ENCODE measurements around the gene TICAM2.

TICAM2 gene

DNA sequence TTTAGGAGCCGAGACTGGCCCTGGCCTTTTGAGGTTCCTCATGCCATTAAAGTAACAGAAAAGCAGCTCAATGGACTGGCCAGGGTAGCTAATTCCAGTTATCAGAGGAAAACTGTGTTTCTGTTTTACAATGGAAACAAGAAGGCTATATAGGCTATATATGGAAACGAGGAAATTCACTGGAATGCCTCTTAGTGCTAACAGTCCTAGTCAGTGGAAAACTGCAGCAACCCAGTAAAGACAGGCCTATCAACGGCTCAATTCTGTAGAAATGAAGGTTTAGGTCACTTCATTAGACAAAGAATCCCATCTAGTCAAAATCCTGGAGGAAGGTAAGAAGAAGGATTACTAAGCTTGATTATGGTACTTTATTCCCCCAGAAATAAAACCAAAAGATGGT, 3.2 kb upstream of the TICAM2 start:
- no peak for DNase-seq

DNA sequence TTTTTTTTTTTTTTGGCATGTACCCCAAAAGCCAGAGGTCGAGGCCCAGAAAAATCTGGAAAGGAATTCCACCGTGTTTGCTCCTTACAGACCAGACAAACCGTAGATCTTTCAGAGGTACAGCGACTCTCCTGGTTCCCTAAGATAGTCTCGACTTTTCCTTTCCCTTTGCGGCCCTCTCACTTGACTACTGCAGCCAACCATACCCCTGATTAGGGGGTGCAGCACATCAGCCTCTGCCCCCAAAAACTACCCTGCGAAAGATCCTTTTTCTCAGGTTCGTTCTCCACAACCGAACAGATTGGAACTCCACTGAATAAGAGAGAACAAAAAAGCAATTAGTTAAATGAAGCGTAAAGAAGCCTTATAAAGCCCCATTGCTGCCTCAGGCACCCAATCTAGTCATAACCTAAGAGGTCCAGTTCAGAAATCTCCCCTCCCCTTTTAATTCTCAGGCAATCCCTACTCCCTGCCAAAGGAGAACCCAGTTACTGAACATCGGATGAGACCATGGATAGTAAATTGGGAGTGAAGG, 379 bp upstream of the TICAM2 start:
- DNase-seq = no peak

DNA sequence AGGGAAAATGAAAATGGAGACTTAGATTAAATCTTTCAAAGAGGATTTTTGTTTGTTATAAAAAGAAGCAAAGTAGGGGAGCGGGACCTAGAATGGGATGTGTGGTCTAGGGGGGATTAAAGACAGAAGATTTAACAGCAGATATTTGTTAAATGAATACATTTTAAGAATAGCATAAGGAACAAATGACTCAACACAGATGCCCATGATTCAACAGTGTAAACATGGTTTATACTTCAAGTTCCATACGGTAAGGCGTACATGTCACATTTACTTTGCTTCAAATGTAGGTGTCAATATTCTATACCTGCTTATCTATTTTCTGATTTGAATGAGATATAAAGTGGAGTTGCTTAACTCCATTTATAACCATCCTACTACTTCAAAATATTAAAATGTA, 1.5 kb downstream of the TICAM2 start:
- no peak for DNase-seq

DNA sequence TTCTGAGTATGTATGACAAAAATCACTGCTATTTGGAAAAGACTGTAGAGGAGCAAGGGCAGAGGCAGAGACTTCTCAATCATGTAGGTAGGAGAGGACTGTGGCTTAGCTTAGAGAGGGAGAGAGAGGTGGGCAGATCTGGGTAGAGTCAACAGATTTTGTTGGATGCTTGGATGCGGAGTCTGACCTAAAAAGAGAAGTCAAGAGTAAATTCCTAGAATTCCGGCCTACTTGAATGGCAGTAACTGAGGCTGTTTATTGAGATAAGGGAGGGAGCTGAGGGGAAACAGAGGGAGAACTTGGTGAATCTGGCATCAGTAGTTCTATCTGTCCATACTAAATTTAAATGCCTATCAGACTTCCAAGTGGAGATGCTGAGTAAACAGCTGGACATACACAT, 2.4 kb downstream of the TICAM2 start:
- no peak for DNase-seq

DNA sequence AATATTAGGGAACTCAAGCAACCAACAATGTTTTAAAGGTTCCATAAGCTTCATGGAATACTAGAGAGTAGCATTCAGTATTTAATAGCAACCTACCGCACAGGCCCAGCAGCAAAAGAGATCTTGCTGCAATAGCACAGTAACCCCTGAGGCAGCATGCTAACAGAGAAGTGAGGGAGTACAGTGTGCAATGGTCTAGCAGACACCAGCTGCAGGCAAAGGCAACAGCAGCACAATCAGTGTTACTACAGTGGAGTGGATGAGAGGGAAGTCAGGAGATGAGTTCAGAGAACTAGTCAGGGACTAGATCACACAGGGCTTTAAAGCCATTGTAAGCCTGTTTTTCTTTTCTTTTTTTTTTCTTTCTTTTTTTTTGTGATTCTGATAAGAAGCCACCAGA, 2.8 kb downstream of the TICAM2 start:
- no peak for DNase-seq

DNA sequence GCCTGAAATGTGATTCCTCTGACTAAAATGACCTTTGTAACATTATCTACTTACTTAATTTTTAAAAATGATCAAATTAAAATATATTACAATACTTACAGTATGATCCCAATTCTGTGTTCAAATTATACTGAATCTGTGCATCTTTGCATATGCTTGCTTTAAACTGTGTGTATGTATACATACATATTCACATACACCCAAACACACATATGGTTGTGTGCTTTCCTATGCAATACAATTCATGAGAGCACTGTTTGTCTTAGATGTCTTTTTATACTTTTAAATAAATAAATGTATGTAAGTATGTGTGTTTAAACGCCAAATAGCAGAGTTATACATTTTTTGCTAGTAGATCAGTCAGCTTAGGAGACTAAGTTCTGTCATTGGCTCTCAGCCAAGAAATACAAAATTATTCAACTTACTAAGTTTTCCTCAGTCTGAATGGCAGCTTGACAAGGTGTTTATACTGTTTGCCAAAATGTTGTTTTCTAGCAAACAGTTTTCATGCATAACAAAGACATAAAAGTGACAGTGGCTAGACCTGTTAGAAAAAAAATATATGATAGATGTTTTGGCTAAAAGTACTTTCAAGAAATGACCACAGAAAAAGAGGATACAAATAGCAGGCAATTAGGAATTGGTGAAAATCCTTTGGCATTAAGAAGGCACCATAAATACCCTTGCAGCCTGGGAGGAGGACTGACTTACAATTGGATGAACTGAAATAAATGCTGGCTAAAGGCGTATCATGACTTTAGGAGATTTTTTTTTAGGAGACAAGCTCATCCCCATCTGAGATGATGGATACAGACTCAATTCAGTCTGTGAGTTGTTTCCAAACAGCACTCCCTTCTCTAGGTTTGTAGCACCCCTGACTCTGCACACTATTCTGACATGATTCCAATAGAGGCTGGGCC, 7.9 kb downstream of the TICAM2 start:
- DNase-seq = no peak

DNA sequence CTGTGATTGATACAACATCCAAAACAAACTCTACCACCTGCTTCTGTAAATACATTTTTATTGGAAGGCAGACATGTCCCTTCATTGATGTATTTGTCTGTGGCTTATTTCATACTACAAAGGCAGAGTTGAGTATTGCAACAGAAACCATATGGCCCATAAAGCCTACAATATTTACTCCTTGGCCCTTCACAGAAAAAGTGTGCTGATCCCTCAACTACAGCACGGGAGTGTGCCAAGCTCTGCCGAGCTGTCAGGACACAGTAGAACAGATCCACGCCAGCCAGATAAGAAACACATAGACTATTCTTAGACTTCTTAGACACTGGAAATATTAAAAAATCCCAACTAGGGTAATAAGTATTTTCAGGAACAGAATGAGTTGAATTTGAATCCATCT, 13.2 kb downstream of the TICAM2 start:
- DNase-seq = no peak

DNA sequence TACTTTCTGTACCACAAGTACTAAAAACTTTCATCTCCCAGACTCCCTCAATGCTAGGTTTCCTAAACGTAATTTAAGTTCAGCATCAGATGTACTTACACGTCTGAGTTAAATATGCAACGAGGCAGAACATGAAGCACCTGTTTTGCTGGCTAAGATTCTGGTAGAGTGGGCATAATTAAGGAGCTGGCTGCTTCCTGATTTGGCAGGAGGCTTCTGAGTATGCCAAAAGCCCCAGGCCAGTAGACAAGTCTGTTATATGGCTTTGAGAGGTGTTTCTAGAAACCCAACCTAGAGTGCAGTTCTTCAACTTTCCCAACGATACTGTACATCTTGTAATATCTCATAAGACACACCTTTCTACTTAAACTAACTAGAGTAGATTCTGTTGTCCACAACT, 13.6 kb downstream of the TICAM2 start:
- no peak for DNase-seq

DNA sequence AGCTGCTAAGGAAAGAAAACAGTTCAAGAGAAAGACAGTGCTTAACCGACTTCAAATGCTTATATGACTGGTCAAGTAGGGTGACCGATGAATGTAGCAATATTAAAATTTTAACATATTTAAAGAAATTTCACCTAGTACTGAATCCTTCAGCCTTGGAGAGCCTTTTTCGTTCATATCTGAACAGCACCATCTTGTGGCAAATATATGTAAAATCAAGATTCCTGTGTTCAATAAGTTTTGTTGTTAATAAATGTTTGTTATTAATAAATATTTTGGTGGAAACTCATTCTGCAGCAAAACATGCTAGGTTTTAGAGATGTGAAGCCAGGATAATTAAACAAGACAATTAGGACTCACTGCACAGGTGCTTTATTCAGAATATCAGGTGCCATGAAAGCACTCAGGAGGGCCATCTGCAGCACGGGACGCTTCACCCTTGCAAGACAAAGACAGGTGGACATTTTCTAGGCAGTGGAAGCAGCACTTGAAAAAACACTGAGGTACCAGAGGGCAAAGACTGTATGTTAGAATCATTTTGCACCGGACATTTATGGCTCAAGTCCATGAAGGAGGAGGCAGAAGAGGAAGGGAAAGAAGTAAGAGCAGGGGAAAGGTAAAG, 15.6 kb downstream of the TICAM2 start:
- DNase-seq = no peak

DNA sequence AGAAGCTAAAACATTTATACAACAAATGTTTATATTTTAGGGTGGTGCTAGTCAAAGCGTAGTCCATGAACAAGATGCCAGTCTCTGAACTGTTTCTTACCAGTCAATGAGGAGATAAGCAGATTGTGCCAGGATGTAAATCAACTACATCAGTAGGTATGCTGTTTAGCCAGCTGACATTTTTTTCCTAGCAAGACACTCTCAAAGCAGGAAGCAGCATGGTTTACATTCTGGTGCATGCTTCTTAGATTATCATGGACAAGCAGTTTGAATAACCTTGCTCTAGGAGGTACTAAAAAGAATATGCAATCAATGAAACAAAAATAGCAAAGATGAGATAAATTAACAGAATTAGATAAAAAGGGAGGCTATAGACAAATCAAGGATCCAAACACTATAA, 17.0 kb downstream of the TICAM2 start:
- DNase-seq = no peak

DNA sequence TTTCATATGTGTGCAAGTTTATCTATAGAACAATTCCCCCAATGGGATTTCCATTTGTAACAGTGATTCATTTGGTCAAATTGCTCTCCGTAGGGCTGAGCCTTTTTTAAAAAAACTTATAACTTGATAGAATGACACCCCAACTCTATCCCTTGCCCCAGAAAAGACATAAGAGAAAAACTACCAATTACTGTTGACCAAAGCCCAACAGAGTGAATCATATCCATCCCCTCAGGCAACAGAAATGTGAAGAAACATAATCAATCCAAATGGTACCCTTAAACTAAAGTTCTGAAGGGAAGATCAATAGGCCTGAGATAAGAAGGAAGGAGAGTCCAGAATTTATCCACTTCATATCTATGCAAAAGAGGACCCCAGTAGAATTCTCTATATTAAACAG, 17.8 kb downstream of the TICAM2 start:
- no peak for DNase-seq

DNA sequence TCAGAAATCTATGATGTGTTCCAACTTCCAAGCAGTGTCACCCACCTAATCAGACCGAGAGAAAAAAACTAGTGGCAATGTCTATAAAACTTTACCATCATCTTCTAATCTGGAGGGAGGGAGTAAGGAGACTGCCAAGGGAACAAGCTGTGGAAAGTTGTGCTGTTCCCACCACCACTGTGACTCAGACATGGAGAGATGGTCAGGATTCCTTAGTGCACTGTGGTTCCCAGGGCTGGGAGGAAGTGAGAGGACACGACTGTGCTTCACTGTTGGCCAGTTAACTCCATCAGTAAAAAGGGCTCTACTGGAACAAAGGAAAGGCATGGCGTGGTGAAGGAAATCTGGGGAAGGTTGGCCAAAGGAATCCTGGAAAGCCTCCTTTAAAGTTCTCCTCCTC, 18.8 kb downstream of the TICAM2 start:
- DNase-seq = no peak

DNA sequence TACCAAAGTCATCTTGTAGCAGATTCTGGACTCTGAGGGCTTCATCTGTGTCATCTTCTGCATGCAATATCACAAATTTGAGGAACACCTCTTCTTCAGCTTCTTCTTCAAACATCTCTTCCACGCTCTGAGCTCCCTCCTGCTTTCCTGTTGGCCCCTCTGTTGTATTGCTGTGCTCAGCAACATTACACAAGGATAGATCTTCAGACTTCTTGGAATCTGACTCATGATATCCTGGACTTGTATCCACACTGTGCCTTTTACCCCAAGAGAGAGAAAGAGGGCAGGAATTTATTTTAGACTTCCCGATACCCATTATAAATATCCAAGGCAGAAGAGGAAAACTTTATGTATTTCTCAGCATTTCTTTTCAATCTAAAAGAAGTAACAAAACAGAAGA, 21.3 kb downstream of the TICAM2 start:
- no peak for DNase-seq

DNA sequence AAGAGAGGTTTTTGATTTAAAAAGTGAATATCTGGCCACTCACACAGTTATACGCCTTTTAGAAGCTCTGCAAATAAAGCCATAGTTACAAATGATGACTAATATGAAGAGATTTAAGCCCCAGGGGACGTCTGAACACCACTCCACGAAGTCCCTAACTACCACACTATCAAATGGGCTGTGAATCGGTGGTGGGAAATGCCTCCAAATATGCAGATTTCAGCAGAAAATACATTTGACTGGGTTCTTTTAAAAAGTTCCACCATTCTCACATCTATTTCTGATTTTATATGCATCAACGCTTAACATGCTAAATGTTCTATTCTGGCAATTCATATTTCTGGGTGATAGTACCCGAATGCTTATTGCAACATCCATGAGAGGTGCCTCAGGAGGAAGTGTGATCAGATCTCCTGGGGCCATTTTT, 22.5 kb downstream of the TICAM2 start:
- no peak for DNase-seq

DNA sequence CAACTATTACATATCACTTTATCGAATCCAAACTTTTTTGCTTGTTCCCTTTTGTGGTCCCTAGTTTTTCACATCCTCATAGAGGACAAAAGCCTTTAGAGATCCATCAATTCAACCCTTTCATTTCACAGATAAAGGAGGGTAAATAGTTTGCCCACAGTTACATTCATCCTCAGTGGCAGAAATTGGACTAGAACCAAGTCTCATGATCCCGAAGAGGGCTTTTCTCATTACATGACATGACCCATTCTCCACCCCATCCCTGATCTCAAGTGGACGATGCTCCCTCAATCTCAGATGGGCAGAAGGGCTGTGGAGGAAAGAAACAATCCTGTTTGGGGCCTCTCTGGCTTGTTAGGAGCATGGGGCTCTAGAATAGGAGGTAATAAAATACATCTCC, 23.1 kb downstream of the TICAM2 start:
- no peak for DNase-seq

DNA sequence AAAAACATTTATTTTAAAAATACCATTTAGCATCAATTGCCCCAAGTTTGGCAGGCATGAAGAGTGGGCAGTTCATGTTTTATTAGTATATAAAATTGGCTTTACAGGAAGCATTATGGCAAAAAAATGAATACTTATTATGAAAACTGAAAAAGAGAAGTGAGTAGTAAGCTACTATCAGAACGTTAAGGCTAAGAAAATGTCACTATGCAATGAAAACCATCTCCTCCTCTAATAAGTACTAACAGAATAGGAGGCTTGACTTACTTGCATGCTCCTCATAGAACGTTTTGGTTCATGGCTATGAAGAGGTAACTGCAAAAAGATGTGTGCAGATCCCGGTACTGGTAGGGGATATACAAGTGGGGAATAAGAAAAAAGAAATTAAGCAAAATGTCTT, 23.6 kb downstream of the TICAM2 start:
- DNase-seq = no peak

DNA sequence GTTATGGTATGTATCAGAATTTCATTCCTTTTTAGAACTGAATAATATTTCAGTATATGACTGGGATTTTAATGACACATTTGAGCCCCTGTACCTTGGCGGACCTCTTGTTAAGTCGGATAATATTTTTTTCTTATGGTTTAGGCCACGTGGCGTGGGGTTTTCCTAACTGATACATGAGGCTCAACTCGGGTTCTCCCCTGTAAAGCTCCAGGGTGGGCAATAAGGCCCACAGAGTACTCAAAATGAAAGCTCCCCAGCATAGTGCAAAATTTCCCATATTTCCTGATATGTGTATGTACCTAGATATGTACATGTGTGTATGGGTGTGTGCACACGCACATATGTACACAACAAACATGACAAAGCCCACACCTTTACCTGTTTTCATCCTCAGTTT, 24.5 kb downstream of the TICAM2 start:
- DNase-seq = no peak

DNA sequence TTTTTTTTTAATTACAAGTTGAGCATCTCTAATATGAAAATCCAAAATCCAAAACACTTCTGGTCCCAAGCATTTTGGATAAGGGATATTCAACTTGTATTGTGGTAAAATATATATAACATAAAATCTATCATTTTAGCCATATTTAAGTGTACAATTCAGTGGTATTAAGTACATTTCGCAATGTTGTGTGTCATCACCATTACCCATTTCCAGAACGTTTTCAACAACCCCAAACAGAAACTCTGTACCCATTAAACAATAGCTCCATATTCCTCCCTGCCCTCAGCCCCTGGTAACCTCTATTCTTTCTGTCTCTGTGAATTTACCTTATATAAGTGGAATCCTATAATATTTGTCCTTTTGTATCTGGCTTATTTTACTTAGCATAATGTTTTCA, 24.9 kb downstream of the TICAM2 start:
- no peak for DNase-seq

DNA sequence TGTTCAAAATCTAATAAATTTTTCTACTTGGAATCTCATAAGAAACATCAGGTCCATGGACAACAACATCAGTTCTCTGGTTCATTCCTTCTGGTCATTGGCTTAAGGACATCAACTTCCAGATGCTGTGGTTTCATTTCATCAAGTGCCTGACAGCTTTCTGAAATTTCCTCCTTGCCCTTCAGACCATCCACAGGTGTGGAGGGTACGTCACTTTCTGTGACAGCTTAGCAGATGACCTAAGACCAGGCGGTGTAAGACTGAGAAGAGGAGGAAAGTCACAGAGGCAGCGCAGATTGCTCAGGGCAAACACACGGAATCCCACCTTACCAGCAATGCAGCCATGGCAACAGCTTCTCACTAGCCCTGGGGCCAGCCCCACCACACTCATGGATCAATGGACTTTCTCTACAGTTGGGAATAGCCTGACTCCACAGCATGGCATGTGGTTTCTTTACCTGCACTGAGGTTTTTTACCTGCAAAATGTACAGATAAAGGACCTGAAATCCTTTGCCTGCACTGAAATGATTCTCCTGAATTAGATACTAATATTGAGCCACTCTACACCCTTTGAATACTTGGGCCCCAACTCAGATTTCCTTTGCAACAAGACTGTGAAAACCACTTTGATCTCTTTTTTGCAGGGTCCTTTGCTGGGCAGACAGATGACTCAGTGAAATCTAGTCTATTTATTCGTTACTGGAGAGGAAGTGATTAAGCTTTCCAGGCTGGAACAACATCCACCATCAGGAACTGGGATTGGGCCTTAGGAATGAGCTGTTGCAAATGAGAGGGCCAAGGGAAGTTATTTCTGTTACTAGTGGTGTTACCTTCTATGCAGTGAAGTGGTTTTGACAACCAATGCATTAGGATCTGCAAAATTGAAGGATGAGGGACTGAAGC, 26.9 kb downstream of the TICAM2 start:
- no peak for DNase-seq

DNA sequence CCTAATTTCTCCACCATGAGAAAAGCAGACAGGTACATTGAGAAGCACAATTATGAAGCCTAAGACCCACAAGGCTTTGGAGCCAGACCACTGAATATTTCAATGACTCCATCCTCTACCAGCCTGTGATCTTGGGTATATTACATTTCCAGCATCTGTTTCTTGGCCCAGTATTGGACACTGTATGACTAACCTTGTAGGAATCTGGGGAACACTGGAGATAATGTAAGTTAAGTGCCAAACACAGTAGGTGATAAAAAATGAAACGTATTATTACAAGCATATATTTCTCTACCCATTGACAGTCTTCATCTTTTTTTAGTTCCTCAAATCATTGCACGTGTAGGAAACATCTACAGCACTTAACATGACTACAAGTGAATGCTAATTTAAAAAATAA, 29.1 kb downstream of the TICAM2 start:
- DNase-seq = no peak

DNA sequence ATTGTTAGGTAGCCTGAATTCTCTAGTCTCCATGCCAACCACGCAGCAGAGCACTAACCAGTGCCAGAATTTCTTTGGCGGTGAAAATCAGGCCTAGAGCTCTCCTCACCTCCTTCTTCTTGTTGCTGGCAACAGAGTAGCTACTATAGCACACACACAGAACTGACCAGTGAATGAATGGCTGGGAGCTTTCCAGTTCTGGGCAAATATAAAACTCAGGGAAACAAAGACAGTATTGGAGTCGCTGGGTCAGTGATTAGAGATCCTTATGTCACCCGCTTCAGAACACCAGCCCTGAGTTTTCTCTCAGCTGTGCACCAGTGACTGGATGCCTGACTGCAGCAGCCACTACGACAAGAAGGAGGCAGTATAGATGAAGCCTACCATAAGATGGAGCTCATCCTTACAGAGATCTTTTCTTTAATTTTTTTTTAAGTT, 30.8 kb downstream of the TICAM2 start:
- no peak for DNase-seq

DNA sequence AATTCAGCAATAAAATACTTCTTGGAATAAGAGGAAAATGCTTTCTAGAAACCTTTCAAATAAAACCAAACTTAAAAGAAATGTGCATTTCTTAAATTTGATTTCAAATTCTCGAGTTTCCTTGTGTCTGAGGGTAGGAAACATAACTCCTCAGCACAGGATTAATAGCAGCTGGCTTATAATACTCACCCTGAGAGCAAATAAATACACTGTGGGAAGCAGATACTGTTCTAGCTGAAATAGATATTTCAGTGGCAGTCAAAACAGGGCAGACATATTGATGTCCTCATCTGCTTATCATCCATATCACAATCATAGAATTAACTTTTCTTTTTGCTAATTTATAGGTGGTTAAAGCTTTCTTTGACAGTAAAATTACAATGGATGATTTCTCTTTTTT, 33.6 kb downstream of the TICAM2 start:
- DNase-seq = no peak

DNA sequence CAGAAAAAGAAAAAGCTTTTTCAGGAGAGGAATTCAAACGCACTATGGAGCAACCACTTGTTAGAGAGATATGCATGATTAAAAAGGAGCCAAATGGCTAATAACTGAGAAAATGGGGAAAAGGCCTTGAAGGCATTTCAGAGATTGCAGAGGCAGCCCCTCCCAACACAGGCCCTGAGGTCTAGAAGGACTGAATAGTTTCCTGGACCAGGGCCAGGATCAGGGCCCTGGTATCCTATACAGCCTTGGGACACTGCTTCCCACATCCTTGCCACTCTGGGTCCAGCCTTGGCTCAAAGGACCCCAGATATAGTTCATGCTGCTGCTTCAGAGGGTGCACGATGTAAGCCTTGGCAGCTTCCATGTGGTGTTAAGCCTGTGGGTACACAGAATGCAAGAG, 37.0 kb downstream of the TICAM2 start:
- no peak for DNase-seq

Measured in stimulated activated CD4-positive, alpha-beta T cell treated with anti-CD3 and anti-CD28 coated beads, Interleukin-12 subunit alpha, Interleukin-12 subunit beta, amount 100 ng/mL, for 4 hours (primary cell).